ENCODE results near the gene TFF1.

Gene TFF1

DNA sequence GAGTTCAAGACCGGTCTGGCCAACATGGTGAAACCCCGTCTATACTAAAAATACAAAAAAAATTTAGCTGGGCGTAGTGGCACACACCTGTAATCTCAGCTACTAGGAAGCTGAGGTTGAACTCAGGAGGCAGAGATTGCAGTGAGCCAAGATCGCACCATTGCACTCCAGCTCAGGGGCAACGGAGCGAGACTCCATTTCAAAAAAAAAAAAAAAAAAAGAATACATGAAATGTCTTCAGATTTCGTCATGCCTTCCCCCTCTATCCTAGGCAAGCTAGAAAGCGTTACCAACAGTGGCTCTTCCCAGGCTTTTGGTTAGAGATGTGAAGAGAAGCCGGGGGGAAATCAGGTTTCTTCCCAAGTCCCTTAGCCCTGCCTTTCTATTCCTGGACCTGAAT, 3.6 kb downstream of the TFF1 start:
- DNase-seq (ENCODE audit: low read depth in 3 of 3), result no peak

DNA sequence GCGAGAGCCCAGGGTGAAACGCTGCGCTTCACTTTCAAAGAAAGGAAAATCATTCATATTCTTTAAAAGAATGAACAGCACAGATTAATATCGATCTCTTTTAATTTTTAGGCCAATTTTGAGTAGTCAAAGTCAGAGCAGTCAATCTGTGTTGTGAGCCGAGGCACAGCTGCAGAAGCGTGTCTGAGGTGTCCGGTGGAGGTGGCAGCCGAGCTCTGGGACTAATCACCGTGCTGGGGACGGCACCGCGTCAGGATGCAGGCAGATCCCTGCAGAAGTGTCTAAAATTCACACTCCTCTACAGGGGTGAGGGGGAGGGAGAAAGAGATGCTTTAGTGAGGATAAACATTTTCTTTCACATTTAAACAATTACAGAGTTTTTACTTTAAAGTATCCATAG, 4.1 kb downstream of the TFF1 start:
- no peak for DNase-seq (ENCODE audit: low read depth in 3 of 3)

DNA sequence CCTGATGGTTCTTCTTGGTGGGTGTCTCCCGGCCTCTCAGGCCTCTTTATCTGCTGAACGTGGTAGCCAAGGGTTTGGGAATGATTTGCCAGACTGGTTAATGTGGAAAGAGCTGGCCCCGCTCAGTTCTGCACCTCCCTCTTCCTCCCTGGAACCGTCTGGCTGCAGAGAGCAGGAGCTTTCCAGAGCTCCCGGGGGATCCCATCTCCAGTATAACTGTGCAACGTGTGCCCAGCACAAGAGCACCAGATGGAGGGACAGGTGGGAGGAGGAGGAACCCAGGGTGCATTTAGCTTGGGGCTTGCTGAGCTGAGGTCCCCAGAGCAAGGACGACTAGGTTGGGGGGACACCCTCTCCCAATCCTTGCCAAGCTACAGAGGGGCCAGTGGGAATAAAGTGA, 5.0 kb downstream of the TFF1 start:
- DNase-seq (ENCODE audit: low read depth in 3 of 3), result no peak

GRCh38 chr21:42360317-42360716, 6.0 kb downstream of the TFF1 start:
- DNase-seq (ENCODE audit: low read depth in 3 of 3), result peak in 1 of 3 experiments; percentile 33

DNA sequence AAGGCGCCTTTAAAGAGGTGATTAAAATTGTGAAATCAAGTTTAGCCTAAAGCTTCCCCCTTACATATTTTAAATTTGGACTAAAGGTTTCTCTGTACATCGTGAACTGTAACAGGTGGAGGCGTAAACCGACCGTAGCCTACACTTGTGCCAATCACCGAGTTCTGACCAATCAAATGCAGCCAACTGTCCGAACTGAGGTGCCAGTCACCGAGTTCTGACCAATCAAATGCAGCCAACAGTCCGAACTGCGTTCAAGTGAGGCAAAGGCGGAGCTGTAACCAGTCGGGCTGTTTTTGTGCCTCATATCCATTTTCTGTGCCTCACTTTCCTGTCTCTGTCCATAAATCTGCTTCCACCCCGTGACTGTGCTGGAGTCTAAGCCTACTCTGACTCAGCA, 7.4 kb downstream of the TFF1 start:
- DNase-seq (ENCODE audit: low read depth in 3 of 3), result no peak

- DNase-seq (ENCODE audit: low read depth in 3 of 3), result no peak
Measured at GRCh38 chr21:42358261-42358660, 8.1 kb downstream of the TFF1 start.

DNA sequence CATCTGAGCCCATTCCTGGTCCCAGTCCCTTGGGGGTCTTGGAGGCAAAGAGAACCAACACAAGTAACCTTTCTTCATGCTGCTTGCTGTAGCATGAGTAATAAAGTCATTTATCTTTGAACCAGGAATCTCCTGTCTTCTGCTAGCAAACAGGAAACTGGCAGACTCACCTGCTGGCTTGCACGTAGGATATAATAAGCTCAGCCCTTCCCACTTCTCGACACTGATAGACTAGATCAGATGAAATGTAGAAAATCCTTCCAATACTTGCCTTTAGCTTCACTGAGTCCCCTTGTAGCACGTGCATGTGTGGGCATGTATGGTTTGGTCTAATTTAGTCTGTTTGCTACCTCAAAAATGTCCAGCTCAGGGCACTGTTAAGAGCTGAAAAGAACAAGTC, 9.0 kb downstream of the TFF1 start:
- no peak for DNase-seq (ENCODE audit: low read depth in 3 of 3)

- DNase-seq (ENCODE audit: low read depth in 3 of 3), result no peak
Measured at GRCh38 chr21:42356650-42357049, 9.7 kb downstream of the TFF1 start.

GRCh38 chr21:42356046-42356445, 10.3 kb downstream of the TFF1 start:
- no peak for DNase-seq (ENCODE audit: low read depth in 3 of 3)

GRCh38 chr21:42353623-42354022, 12.7 kb downstream of the TFF1 start:
- DNase-seq (ENCODE audit: low read depth in 3 of 3), result no peak

DNA sequence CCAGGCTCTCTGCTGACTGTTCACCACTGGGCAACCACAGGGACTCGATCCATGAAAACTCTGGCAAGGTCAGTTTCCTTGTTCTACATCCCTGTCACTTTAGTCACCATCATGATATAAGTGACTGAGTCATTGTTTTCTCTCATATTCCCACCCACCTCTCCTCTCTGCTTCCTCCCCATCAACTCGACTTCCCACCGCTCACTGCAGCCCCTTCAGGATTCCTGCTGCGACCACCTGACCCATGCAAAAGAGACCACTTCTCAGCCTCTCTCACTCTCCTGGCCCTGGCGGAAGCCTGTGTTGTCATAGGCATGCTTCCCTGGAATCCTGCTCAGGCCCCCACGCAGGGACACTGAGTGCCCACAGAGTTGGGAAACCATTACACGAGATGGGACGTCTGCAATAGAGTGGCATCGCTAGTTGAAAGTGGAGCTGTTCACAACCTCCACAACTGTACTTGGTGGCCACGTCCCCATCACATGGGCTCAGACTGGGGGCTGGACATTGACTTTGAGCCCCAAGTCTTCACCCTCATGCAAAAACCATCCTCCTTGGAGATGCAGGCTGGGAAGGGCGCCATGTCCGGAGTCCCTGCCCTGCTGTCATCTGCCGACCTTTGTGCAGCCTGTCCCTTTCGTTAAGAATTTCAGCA, 13.8 kb downstream of the TFF1 start:
- no peak for DNase-seq (ENCODE audit: low read depth in 3 of 3)

GRCh38 chr21:42351626-42352440, 14.5 kb downstream of the TFF1 start:
- no peak for DNase-seq (ENCODE audit: low read depth in 3 of 3)

DNA sequence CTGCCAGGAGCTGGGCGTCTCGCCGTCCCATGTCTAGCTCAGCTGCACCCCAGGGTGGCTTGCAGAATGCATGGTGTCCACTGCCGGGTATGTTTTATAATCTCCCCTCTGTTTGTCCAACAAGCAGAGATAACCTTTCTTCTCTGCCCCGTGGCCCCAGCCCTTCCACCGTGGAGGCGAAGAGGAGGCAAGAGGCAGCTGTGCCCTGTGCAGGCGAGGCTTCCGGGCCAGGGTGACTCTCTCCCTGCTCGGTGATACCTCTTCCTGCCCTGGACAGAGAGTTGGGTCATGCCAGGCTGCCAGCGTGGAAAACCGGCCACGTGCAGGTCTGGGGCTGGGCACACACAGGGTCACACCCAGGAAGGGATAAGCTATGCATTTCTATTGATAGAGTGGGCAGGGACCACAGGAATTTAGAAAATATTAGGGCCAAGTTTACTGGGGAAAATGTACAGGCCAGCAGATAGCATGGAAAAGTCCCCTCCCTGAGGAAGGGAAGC, 15.4 kb downstream of the TFF1 start, which contains the start of gene TFF2:
Gene TFF2 (minus strand): TSS at position 68 of the 500 bp plus-strand sequence. CDS start 37 bp downstream, at position 31.
- DNase-seq (ENCODE audit: low read depth in 3 of 3), result no peak

GRCh38 chr21:42350318-42350910, 15.9 kb downstream of the TFF1 start:
- DNase-seq (ENCODE audit: low read depth in 3 of 3), result no peak

- DNase-seq (ENCODE audit: low read depth in 3 of 3), result no peak
Measured at GRCh38 chr21:42349420-42350317, 16.7 kb downstream of the TFF1 start.

DNA sequence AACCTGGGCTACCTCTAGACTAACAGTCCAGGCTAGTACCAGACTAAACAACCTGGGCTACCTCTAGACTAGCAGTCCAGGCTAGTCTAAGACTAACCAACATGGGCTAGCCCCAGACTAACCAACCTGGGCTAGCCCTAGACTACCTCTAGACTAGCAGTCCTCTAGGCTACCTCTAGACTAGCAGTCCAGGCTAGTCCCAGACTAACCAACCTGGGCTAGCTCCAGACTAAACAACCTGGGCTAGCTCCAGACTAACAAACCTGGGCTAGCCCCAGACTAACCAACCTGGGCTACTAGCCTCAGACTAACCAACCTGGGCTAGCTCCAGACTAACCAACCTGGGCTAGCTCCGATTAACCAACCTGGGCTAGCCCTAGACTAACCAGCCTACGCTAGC, 17.6 kb downstream of the TFF1 start:
- no peak for DNase-seq (ENCODE audit: low read depth in 3 of 3)

DNA sequence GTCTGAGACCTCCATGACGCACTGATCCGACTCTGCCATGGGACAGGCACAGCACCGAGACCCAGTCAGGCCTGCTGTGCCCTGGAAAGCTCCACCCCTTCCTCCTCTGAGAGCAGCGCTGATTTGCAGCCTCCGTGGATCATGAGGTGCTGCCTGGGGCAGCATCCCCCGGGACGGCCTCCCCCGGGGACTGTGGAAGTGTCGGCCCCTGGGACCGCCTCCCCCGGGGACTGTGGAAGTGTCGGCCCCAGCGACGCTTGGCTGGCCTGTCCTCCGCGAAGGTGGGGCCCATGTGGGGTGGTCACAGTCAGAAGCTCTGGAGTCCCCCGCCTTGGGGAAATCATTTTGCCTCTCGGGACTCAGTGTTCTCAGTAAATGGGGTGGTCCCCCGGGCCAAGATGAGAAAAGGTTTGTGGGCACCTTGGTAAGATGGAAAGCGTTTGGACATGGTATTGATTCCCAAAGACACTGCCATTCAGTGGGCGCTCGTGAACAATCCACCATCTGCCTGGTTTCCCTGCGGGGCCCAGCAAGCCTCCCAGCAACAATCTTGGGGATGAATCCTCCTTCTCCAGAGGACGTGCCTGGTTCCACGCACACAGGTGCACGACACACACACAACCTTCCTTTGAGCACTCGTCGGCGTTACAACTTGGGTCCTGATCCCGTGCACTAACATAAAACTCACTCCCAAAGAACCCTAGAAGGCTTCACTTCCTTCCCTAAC, 18.6 kb downstream of the TFF1 start:
- no peak for DNase-seq (ENCODE audit: low read depth in 3 of 3)

DNA sequence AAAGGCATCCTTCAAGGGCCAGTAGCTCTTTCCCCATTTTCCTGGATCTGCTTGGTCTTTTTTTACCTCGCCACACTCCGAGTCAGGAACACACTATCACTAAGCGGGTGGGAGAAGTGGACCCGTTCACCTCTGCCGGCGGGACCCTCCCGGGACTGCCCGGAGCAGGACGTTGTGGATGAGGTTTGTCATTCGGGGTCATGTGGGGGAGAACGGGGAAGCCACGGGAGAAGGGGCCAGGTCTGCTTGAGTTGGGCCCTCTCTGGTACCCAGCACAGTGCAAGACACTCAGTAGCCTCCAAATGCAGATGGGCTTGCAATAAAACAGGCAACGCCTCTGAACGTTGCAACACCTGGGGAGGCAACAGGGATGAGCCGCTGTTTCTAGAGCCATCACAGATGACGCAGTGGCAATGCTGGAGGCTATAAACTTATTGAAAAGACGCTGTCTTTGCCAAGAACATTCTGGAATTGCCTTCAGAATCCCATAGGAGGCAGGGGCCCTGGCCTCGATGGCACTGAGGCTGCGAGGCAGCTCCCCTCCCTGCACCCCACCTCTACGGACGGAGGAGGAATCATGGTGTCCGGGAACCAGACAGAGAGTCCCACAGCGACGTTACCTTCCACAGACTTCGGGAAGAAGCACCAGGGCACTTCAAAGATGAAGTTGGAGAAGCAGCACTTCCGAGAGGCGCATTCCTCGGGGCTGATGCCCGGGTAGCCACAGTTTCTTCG, 19.3 kb downstream of the TFF1 start:
- no peak for DNase-seq (ENCODE audit: low read depth in 3 of 3)

DNA sequence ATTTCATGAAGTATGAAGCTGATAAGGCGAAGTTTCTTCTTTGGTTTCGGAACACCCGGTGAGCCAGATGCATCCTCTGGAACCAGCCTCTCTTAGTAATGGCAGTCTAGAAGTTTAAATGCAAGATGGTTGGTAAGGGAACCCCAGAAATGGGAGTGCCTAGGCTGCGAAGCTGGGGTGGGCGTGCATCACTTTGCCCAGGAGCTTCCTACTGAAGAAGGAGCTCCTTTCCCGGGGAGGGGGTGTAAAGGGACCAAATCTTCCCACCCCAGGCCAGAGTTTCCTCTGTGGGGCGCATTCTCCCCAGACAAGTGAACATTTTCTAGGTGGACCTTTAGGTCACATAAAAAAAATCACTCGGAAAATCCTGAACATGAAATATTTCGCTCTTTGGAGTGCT, 19.9 kb downstream of the TFF1 start:
- DNase-seq (ENCODE audit: low read depth in 3 of 3), result no peak

DNA sequence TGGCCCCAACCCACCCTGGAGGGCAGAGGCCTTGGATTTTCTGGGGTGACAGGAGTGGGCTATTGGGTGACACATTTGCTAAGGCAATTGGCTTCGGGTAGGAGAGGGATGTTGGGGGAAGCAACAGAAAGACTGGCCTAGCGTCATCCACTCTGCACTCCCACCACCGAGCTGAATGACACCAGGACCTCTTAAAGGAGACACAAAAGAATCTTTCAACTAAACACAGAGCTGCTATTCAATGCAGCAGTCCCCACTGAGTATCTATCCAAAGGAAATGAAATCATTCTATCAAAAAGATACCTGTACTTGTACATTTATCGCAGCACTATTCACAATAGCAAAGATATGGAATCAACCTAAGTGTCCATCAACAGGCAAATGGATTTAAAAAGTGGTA, 21.7 kb downstream of the TFF1 start:
- DNase-seq (ENCODE audit: low read depth in 3 of 3), result no peak
